Adipose tissue (tissue), 3 donors: Measurements from ENCODE around the gene RCSD1. TPM values are rescaled to one million over a fixed set of nuclear protein-coding genes. Genes with fewer than 3 reads are reported as not detected.

Experiments
- H3K27ac ChIP-seq: one replicate; pipeline ENCODE4 v1.5.1; 2013; ENCODE audit warnings: low read depth, low read length
- WGBS, 3 donors: extraction: QIAGEN DNeasy Blood & Tissue Kit; methylation state at CpG; one replicate each; pipeline ENCODE4 v1.1.7; 2013; 5-methylcytosine and 5-hydroxymethylcytosine counted together
- polyA plus RNA-seq, 3 donors: library from polyadenylated mRNA; stranded (reverse); fragments of 200-250 nt; gene quantifications; one replicate each; pipeline ENCODE4 v1.2.3, GENCODE V29; 2013
- donor health status: healthy with polysubstance abuse.
- donor health status: Bipolar disorder and iron deficiency.
- donor health status: healthy.

The RCSD1 gene
- polyA plus RNA-seq, 3 donors = 2.2 to 13.5 (median 6.7) TPM

- H3K27ac ChIP-seq = no peak overlapping the region
- WGBS, 3 donors = 82 to 96% (median 92%) methylated on average over 4 of the region's 4 CpGs
Measured at GRCh38 chr1:167698313-167698712, 68.3 kb downstream of the RCSD1 start.

- 12 to 83% (median 82%) methylated on average over 1 of the region's 1 CpG for WGBS, 3 donors
- H3K27ac ChIP-seq = no peak overlapping the region
Measured at GRCh38 chr1:167701510-167701909, 71.5 kb downstream of the RCSD1 start.

GRCh38 chr1:167703557-167703956 is 73.5 kb downstream of the RCSD1 start:
- H3K27ac ChIP-seq = no peak overlapping the region
- WGBS, 3 donors = 98 to 100% (median 100%) methylated on average over 1 of the region's 1 CpG

GRCh38 chr1:167704715-167705114 is 74.7 kb downstream of the RCSD1 start:
- WGBS, 3 donors = 46 to 51% (median 50%) methylated on average over 2 of the region's 2 CpGs
- H3K27ac ChIP-seq = no peak overlapping the region

GRCh38 chr1:167705250-167705649 is 75.2 kb downstream of the RCSD1 start:
- H3K27ac ChIP-seq = no peak overlapping the region
- 41 to 78% (median 70%) methylated on average over 6 of the region's 6 CpGs for WGBS, 3 donors

GRCh38 chr1:167706363-167706762 is 76.3 kb downstream of the RCSD1 start:
- 84 to 93% (median 89%) methylated on average over 2 of the region's 2 CpGs for WGBS, 3 donors
- no peak overlapping the region for H3K27ac ChIP-seq

GRCh38 chr1:167706931-167707877 is 77.2 kb downstream of the RCSD1 start:
- WGBS, 3 donors = 76 to 91% (median 87%) methylated on average over 10 of the region's 10 CpGs
- H3K27ac ChIP-seq = no peak overlapping the region

GRCh38 chr1:167707942-167708341 is 77.9 kb downstream of the RCSD1 start:
- 91 to 93% (median 92%) methylated on average over 4 of the region's 4 CpGs for WGBS, 3 donors
- H3K27ac ChIP-seq = no peak overlapping the region

GRCh38 chr1:167708940-167709389 is 78.9 kb downstream of the RCSD1 start:
- WGBS, 3 donors = 45 to 73% (median 47%) methylated on average over 3 of the region's 3 CpGs
- no peak overlapping the region for H3K27ac ChIP-seq

- H3K27ac ChIP-seq = no peak overlapping the region
- WGBS, 3 donors = 85 to 94% (median 90%) methylated on average over 1 of the region's 1 CpG
Measured at GRCh38 chr1:167710836-167711235, 80.8 kb downstream of the RCSD1 start.

GRCh38 chr1:167711797-167712196 is 81.8 kb downstream of the RCSD1 start:
- 64 to 78% (median 65%) methylated on average over 3 of the region's 3 CpGs for WGBS, 3 donors
- no peak overlapping the region for H3K27ac ChIP-seq

GRCh38 chr1:167713330-167714081 is 83.5 kb downstream of the RCSD1 start:
- 5 to 16% (median 14%) methylated on average over 28 to 31 of the region's 31 CpGs for WGBS, 3 donors
- no peak overlapping the region for H3K27ac ChIP-seq

- H3K27ac ChIP-seq = peak overlapping the region; percentile 53
- 0 to 1% (median 1%) methylated on average over 28 of the region's 28 CpGs for WGBS, 3 donors
Measured at GRCh38 chr1:167714098-167714438, 84.0 kb downstream of the RCSD1 start.

- WGBS, 3 donors = 1% methylated on average over 46 to 50 of the region's 50 CpGs
- peak overlapping the region; percentile 53 for H3K27ac ChIP-seq
Measured at GRCh38 chr1:167714439-167715156, 84.6 kb downstream of the RCSD1 start.

- 0% methylated on average over 26 of the region's 26 CpGs for whole genome bisulfite sequencing, 3 donors
- no peak overlapping the region for H3K27ac ChIP-seq
Measured at GRCh38 chr1:167715157-167715999, 85.3 kb downstream of the RCSD1 start.

- WGBS, 3 donors = 1 to 4% (median 2%) methylated on average over 4 of the region's 4 CpGs
- H3K27ac ChIP-seq = no peak overlapping the region
Measured at GRCh38 chr1:167716000-167716271, 85.9 kb downstream of the RCSD1 start.

GRCh38 chr1:167717351-167717750 is 87.3 kb downstream of the RCSD1 start:
- H3K27ac ChIP-seq = no peak overlapping the region
- 78 to 87% (median 82%) methylated on average over 3 of the region's 3 CpGs for whole genome bisulfite sequencing, 3 donors
